ENCODE results near the gene SAG. TPM values are rescaled to one million over a fixed set of nuclear protein-coding genes. Genes with fewer than 3 reads are reported as not detected.

The SAG gene
- total RNA-seq, 1 donor from 2014 or later: 0.08 TPM

GRCh38 chr2:233354500-233354924 is 46.9 kb downstream of the SAG start:
- Mint-ChIP-seq H3K9me3 (no peaks in the 10 kb centered on the region), H3K27ac (no peak overlapping the region), H3K36me3 (ENCODE audit: low read depth) (peaks cover 23% of the 10 kb centered on the region), H3K4me3 (peak overlapping the region; percentile 50), H3K4me1 (ENCODE audit: low read depth) (peaks cover 67% of the 10 kb centered on the region), H3K27me3 (ENCODE audit: insufficient read depth) (no peaks in the 10 kb centered on the region)
- DNase-seq (ENCODE audit: low spot score): peak; percentile 47
- intact Hi-C loops (cut with micrococcal nuclease): loop anchor here (1.0 to 5.0 kb wide), 5 partner anchors 24 to 748 kb away; no protein-coding TSS in a partner anchor

- Mint-ChIP-seq H3K36me3 (ENCODE audit: low read depth) (peaks cover 28% of the 10 kb centered on the region), H3K4me3 (peak overlapping the region; percentile 87), H3K4me1 (ENCODE audit: low read depth) (peaks cover 68% of the 10 kb centered on the region), H3K9me3 (no peaks in the 10 kb centered on the region), H3K27me3 (ENCODE audit: insufficient read depth) (no peaks in the 10 kb centered on the region), H3K27ac (peak overlapping the region; percentile 74)
- intact Hi-C loops (cut with micrococcal nuclease): loop anchor here (1.0 to 5.0 kb wide), 8 partner anchors 24 to 748 kb away; partner anchors contain the start of genes ATG16L1 and GIGYF2
- no peak for DNase-seq (ENCODE audit: low spot score)
Observed at GRCh38 chr2:233354971-233355574, 47.5 kb downstream of the SAG start.

- intact Hi-C loops (cut with micrococcal nuclease): loop anchor here (2.0 to 5.0 kb wide), 6 partner anchors 25 to 749 kb away; partner anchors contain the start of genes ATG16L1 and GIGYF2
- DNase-seq (ENCODE audit: low spot score): no peak
- peaks cover 30% of the 10 kb centered on the region for H3K36me3 Mint-ChIP-seq (ENCODE audit: low read depth)
- no peaks in the 10 kb centered on the region for H3K9me3 Mint-ChIP-seq
- peak overlapping the region; percentile 87 for H3K4me3 Mint-ChIP-seq
- H3K27ac Mint-ChIP-seq: no peak overlapping the region
- no peaks in the 10 kb centered on the region for H3K27me3 Mint-ChIP-seq (ENCODE audit: insufficient read depth)
- H3K4me1 Mint-ChIP-seq (ENCODE audit: low read depth): peaks cover 60% of the 10 kb centered on the region
Observed at GRCh38 chr2:233355916-233356315, 48.3 kb downstream of the SAG start.

- H3K4me3 Mint-ChIP-seq: peak overlapping the region; percentile 87
- DNase-seq (ENCODE audit: low spot score): no peak
- peaks cover 30% of the 10 kb centered on the region for H3K36me3 Mint-ChIP-seq (ENCODE audit: low read depth)
- no peaks in the 10 kb centered on the region for H3K27me3 Mint-ChIP-seq (ENCODE audit: insufficient read depth)
- intact Hi-C loops (cut with micrococcal nuclease): loop anchor here (5.0 kb wide), 3 partner anchors 104 to 659 kb away; partner anchors contain the start of genes ATG16L1 and GIGYF2
- no peaks in the 10 kb centered on the region for H3K9me3 Mint-ChIP-seq
- peaks cover 55% of the 10 kb centered on the region for H3K4me1 Mint-ChIP-seq (ENCODE audit: low read depth)
- no peak overlapping the region for H3K27ac Mint-ChIP-seq
Observed at GRCh38 chr2:233356546-233357308, 49.1 kb downstream of the SAG start.

GRCh38 chr2:233358335-233358734 is 50.7 kb downstream of the SAG start:
- no peaks in the 10 kb centered on the region for H3K27me3 Mint-ChIP-seq (ENCODE audit: insufficient read depth)
- intact Hi-C loops (cut with micrococcal nuclease): loop anchor here (5.0 kb wide), 3 partner anchors 106 to 661 kb away; partner anchors contain the start of genes ATG16L1 and GIGYF2
- peaks cover 34% of the 10 kb centered on the region for H3K36me3 Mint-ChIP-seq (ENCODE audit: low read depth)
- no peak overlapping the region for H3K4me3 Mint-ChIP-seq
- no peak for DNase-seq (ENCODE audit: low spot score)
- H3K4me1 Mint-ChIP-seq (ENCODE audit: low read depth): peaks cover 54% of the 10 kb centered on the region
- H3K27ac Mint-ChIP-seq: no peak overlapping the region
- H3K9me3 Mint-ChIP-seq: no peaks in the 10 kb centered on the region

GRCh38 chr2:233358947-233359346 is 51.3 kb downstream of the SAG start:
- peaks cover 35% of the 10 kb centered on the region for H3K36me3 Mint-ChIP-seq (ENCODE audit: low read depth)
- no peaks in the 10 kb centered on the region for H3K9me3 Mint-ChIP-seq
- no peak for DNase-seq (ENCODE audit: low spot score)
- peaks cover 52% of the 10 kb centered on the region for H3K4me1 Mint-ChIP-seq (ENCODE audit: low read depth)
- H3K4me3 Mint-ChIP-seq: no peak overlapping the region
- intact Hi-C loops (cut with micrococcal nuclease): loop anchor here (5.0 kb wide), 3 partner anchors 107 to 662 kb away; partner anchors contain the start of genes ATG16L1 and GIGYF2
- H3K27ac Mint-ChIP-seq: no peak overlapping the region
- no peaks in the 10 kb centered on the region for H3K27me3 Mint-ChIP-seq (ENCODE audit: insufficient read depth)

GRCh38 chr2:233359823-233360222 is 52.2 kb downstream of the SAG start:
- intact Hi-C loops (cut with micrococcal nuclease): loop anchor here (5.0 kb wide), 3 partner anchors 108 to 663 kb away; partner anchors contain the start of genes ATG16L1 and GIGYF2
- Mint-ChIP-seq H3K4me1 (ENCODE audit: low read depth) (peaks cover 51% of the 10 kb centered on the region), H3K36me3 (ENCODE audit: low read depth) (peaks cover 35% of the 10 kb centered on the region), H3K27me3 (ENCODE audit: insufficient read depth) (no peaks in the 10 kb centered on the region), H3K27ac (no peak overlapping the region), H3K9me3 (no peaks in the 10 kb centered on the region), H3K4me3 (no peak overlapping the region)
- DNase-seq (ENCODE audit: low spot score): no peak

GRCh38 chr2:233360771-233361176 is 53.2 kb downstream of the SAG start:
- Mint-ChIP-seq H3K4me1 (ENCODE audit: low read depth) (peaks cover 46% of the 10 kb centered on the region), H3K27me3 (ENCODE audit: insufficient read depth) (no peaks in the 10 kb centered on the region), H3K9me3 (no peaks in the 10 kb centered on the region), H3K27ac (no peak overlapping the region), H3K36me3 (ENCODE audit: low read depth) (peaks cover 34% of the 10 kb centered on the region), H3K4me3 (no peak overlapping the region)
- intact Hi-C loops (cut with micrococcal nuclease): no loop called here
- DNase-seq (ENCODE audit: low spot score): no peak

GRCh38 chr2:233361297-233361696 is 53.7 kb downstream of the SAG start:
- H3K27me3 Mint-ChIP-seq (ENCODE audit: insufficient read depth): no peaks in the 10 kb centered on the region
- peaks cover 32% of the 10 kb centered on the region for H3K36me3 Mint-ChIP-seq (ENCODE audit: low read depth)
- no peaks in the 10 kb centered on the region for H3K9me3 Mint-ChIP-seq
- H3K4me1 Mint-ChIP-seq (ENCODE audit: low read depth): peaks cover 46% of the 10 kb centered on the region
- H3K27ac Mint-ChIP-seq: no peak overlapping the region
- intact Hi-C loops (cut with micrococcal nuclease): no loop called here
- no peak for DNase-seq (ENCODE audit: low spot score)
- H3K4me3 Mint-ChIP-seq: no peak overlapping the region

- peaks cover 29% of the 10 kb centered on the region for H3K36me3 Mint-ChIP-seq (ENCODE audit: low read depth)
- no peak overlapping the region for H3K4me3 Mint-ChIP-seq
- intact Hi-C loops (cut with micrococcal nuclease): no loop called here
- no peak for DNase-seq (ENCODE audit: low spot score)
- no peaks in the 10 kb centered on the region for H3K9me3 Mint-ChIP-seq
- H3K27me3 Mint-ChIP-seq (ENCODE audit: insufficient read depth): no peaks in the 10 kb centered on the region
- H3K4me1 Mint-ChIP-seq (ENCODE audit: low read depth): peaks cover 38% of the 10 kb centered on the region
- H3K27ac Mint-ChIP-seq: no peak overlapping the region
Observed at GRCh38 chr2:233362742-233363141, 55.1 kb downstream of the SAG start.

GRCh38 chr2:233363744-233364235 is 56.2 kb downstream of the SAG start:
- Mint-ChIP-seq H3K36me3 (ENCODE audit: low read depth) (peaks cover 25% of the 10 kb centered on the region), H3K4me3 (no peak overlapping the region), H3K27me3 (ENCODE audit: insufficient read depth) (no peaks in the 10 kb centered on the region), H3K27ac (no peak overlapping the region), H3K9me3 (no peaks in the 10 kb centered on the region), H3K4me1 (ENCODE audit: low read depth) (peaks cover 27% of the 10 kb centered on the region)
- no peak for DNase-seq (ENCODE audit: low spot score)
- intact Hi-C loops (cut with micrococcal nuclease): no loop called here

- H3K36me3 Mint-ChIP-seq (ENCODE audit: low read depth): peaks cover 23% of the 10 kb centered on the region
- peaks cover 15% of the 10 kb centered on the region for H3K4me1 Mint-ChIP-seq (ENCODE audit: low read depth)
- intact Hi-C loops (cut with micrococcal nuclease): no loop called here
- no peak for DNase-seq (ENCODE audit: low spot score)
- H3K27ac Mint-ChIP-seq: no peak overlapping the region
- H3K27me3 Mint-ChIP-seq (ENCODE audit: insufficient read depth): no peaks in the 10 kb centered on the region
- no peak overlapping the region for H3K4me3 Mint-ChIP-seq
- H3K9me3 Mint-ChIP-seq: no peaks in the 10 kb centered on the region
Observed at GRCh38 chr2:233365861-233366520, 58.4 kb downstream of the SAG start.
